GM21723 (cell line): Measurements from ENCODE around the gene KRTAP5-1.

ENCODE experiments used
- ATAC-seq: cut with Tn5 transposase; IDR thresholded peaks from one replicate; pipeline ENCODE4 v1.9.1; 2021; ENCODE audit warnings: mild to moderate bottlenecking, moderate library complexity; ENCODE audit not compliant: unreplicated experiment

Gene KRTAP5-1

GRCh38 chr11:1561955-1562354 lies 23.1 kb downstream of the KRTAP5-1 start:
- no peak for ATAC-seq

- ATAC-seq: no peak
Measured at GRCh38 chr11:1561266-1561665, 23.8 kb downstream of the KRTAP5-1 start.

DNA sequence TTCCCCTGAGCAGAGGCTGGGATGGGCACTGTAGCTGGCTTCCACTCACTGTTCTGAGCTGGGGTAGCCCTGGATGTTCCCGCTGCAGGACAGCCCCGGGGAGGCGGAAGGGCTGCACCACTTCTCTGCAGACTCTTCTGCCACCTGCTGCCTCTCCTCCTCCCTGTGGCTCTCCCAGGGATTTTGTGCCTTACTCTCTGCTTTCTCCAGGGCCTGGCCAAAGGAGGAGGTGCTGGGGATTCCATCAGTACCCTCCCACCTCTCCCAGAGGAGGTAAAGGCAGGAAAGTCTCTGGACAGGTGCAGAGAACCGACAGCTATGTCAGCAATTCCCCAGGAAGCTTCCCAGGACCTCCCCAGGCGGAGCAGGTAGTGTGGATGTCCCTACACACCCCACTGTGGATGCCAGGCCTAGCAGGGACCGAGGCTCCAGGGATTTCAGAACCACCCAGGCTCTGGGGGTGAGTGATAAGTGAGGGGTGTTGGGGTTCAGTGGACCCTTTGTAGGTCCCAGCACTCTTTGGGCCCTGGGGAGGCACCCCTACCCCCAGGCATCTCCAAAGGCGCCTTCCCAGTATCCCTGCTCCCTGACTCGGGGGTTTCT lies 24.3 kb downstream of the KRTAP5-1 start:
- ATAC-seq: no peak

DNA sequence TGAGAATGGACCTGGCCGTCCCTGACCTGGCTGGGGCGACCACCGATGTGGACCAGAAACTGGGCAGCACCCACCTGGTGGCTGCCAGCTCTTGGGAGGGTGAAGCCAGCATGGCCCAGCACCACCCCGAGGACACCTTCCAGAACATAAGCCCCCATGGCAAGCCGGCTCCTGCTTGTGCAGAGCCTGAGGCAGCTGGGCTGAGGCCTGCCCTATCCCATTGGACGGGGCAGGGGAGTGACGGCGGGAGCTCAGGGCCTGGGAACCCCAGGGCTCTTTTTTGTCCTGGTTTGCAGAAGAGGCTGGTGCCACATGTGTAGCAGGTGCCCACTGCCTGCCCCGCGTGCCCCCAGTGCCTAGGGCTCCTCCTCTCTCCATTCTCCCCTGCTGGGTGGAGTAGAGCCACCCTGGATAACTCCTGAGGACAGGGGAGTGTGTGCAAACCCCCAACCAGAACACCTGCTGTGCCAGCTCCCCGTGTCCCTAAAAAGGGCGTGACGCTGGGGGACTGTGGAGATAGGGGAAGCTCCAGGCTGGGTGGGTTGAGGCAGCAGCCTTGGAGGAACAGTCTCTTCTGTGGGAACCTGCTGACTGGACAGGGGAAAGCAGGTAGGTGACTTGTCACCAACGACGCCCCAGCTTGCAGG lies 25.0 kb downstream of the KRTAP5-1 start:
- ATAC-seq: no peak

DNA sequence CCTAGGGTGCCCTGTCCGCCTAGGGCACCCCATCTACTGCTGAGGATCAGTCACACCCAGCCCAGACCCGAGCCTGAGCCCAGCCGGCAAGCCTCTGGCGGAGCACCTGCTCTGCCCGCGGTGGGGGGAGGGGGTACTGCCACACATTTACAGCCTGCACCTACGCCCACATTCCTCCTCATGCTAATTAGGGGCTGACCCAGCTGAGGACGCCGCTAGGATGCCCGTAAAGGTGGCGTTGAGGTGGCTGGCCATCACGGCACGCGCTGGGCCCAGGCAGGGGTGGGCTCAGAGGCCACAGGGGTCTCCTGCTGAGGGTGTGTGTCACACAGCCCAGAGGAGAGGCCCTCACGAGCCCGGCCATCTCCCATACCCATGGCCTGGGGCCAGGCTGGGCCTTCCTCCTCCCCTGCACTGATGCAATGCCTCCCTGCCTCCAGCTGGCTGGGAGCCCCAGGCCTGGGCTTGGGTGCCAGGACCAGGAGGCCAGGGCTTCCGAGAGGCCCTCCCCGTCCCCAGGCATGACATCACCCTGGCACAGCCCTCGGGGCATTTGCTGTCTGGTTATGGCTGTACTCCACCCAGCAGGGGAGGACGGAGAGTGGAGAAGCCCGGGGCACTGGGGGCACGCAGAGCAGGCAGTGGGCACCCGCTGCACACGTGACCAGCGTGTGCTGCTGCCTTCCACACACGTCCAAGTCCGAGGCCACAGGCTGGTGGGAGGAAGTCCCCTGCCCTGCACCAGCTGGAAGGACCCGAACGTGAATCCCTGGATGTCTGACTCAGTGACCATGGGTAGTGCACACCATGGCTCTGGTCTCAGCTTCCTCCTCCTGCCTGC lies 25.8 kb downstream of the KRTAP5-1 start:
- no peak for ATAC-seq

- no peak for ATAC-seq
Measured at GRCh38 chr11:1558775-1559110, 26.3 kb downstream of the KRTAP5-1 start.

DNA sequence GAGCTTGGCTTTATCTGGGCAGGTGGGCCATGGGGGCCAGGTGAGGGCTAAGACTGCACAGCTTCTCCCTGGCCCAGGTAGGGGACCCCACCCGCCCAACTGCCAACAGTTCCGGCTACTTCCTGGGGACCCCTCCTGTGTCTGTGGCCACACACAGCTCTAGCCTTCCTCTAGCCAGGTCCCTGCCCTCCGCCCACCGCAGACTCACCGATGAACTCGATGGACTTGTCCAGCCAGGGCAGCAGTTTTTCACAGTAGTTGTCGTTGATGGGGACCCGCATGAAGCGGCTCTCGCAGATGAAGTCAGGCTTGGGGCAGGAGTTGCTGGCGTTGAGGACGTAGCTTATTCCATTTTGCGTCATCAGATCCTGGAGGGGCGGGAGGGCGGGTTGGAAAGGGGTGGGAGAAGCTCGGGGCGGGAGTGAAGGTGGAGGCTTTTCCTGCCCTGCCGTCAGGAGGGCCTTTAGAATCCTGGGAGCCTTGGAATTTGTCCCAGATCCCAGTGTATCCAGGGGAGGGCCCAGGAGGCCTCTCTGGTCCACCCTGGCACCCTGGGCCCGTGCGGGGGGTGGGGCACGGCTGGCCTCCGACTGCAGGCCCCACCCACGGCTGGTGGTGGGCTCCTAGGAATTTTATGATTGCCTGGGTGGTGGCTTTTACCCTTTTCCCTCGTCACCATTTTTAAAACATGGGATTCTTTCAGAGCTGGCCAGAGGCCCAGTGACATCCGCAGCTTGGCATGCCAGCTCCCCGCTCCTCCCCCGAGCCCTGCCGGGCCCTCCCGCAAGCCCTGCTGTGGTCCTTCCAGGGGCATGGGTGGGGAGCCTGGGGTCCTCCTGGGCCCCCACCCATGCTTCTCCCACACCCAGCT lies 26.9 kb downstream of the KRTAP5-1 start:
- no peak for ATAC-seq

GRCh38 chr11:1557051-1557884 lies 27.8 kb downstream of the KRTAP5-1 start:
- ATAC-seq: no peak

DNA sequence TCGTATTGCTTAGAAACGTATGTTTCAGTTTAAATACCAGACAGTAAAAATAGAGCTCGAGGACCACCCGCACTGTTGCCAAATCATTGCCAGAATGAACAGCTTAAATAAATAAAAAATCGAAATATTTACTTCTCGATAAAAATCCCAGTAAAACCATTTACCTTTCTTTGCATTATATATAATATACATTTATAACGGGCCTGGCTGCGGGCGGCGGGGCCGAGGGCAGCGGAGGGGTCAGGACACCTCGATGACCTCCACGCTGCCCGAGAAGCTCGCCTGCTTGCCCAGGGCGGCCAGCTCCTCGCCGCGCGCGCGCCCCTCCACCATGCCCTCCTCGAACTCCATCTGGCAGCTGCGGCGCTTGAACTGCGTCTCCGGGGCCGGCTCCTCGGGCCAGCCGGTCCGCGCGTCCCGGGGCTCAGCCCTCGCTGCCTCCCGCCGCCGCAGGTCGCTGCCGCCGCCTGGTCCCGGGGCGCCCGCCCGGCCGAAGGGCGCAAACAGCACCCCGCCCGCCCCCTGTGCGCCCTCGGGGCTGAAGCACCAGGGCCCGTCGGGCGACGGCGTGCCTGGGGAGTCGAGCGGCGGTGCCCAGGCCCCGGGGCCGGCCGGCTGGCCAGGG lies 28.7 kb downstream of the KRTAP5-1 start:
- ATAC-seq: no peak

DNA sequence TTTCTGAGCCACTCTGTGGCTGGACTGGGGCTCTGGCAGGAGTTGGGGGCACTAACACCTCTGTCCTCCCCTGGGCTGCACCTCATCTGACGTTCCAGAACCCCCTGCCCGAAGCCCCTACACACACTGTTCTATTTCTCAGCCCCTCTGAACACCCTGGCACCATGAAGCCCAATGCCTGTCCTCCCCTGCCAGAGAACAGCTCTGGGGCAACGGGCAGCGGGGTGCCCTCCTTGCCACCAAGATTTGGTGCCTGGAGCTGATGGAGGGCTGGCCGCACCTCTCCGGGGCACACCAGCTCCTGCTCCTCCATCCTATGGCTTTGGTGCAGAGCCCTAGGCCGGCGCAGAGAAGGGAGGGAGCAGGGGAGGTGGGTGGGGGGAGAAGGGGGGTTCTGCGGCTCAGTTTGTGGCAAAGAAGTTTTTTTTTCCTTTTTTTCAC lies 29.4 kb downstream of the KRTAP5-1 start:
- no peak for ATAC-seq

GRCh38 chr11:1554981-1555712 lies 29.9 kb downstream of the KRTAP5-1 start:
- ATAC-seq: no peak

DNA sequence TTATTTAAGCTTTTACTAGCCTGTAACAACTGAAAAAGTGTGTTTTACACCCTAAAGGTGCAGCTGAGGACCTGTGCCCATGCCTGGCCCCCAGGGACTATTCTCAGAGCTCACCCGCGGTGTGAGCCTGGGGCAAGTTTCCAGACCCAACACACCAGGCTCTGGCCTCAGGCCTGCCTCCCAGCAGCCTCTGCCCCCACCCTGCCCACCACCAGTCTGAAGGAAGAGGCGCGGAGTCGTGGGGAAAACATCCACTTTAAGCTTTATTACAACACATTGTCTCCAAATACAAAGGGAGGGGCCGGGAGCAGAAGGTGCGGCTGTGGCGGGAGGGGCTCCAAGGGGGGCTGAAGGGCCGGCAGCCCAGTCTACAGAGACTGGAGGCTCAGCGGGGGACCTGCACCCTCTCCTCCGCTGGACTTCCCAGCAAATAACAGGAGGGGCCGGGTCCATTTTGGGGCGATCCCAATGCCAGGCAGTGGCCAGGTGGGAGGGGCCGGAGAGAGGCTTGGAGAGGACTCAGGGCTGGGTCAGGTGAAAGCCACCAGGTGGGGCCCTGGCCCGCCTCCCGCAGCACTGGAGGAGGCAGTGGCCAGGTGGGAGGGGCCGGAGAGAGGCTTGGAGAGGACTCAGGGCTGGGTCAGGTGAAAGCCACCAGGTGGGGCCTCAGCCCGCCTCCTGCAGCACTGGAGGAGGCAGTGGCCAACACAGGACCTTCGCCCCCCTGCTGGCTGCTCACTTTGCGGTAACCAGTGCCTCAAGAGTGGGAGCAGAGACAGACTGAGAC lies 31.1 kb downstream of the KRTAP5-1 start:
- ATAC-seq: no peak

- ATAC-seq: no peak
Measured at GRCh38 chr11:1549338-1550330, 35.4 kb downstream of the KRTAP5-1 start.

DNA sequence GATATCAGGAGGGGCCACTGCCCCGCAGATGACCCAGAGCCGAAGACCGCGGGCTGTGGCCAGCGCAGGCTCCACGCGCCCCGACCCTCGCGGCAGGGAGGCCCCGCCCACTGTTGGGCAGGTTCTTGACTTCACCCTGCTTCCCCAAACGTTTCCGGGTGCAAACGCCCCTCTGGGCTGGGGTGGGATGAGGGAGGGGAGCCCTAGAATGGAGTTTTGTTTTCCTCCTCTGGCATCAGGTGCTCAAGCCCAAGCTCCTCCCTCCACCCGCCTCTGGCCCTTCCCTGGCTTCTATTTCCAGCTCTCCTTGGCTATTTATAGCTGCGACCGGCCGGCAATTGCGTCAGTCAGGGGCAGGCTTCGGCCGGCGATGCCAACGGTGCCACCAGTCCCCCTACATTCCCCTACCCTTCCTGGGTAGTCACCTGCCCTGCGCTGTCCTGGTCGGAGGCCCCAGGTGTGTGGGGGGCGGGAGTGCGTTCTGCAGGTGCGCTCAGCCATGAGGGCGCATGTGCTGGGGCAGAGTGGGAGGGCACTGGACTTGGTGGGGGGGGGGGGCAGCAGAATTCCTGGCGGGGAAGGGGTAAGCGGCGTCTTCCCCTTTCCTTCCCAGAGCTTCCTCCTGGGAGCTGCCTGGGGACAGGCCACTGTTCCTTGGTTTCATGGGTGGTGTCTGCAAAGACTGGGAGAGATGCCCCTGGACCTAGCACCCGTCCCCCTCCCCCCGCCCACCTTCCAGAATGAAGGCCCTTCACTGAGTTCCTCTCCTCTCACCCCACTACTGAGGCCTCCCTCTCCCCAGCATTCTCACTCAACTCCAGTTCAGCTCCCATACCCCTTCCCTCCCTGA lies 36.6 kb downstream of the KRTAP5-1 start:
- no peak for ATAC-seq

DNA sequence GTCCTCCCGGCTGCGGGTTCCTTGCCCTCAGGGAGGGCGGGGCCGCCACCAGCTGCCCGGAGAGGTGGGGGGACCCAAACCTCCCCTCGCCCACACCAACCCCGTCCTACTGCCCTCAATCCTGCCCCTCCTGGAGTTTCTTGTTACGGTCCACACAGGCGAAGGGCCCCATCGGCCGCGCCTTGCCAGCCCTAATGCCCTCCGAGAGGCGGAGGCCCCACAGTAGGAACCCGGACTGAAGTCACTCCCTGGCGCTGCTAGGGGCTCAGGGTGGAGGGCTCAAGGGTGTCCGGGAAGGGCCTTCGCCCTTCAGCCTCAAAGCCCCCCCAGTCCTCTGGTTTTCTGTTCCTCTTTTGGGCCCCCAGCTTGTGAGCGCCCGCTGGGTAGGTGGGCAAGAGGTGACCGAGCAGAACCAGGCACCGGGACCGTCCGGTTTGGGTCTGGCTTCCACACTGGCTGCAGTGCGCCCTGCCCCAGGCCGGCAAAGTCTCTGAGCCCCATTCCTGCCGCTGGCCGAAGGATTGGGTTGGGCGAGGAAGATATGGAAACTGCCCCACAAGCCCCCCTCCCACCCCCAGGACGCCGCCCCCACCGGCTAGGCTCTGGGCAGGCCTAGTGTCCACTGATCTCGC lies 37.5 kb downstream of the KRTAP5-1 start:
- ATAC-seq: no peak
